GM21381 (cell line): ENCODE results near the gene CD33.
"Not testable (repeated sequence)": the region's sequence is repeated elsewhere in the genome, so short reads cannot be mapped to it uniquely, and the experiment has no call there.

Experiments used
- ATAC-seq: cut with Tn5 transposase; IDR thresholded peaks from one replicate; pipeline ENCODE4 v1.9.1; 2021; ENCODE audit warnings: mild to moderate bottlenecking, moderate library complexity; ENCODE audit not compliant: unreplicated experiment

CD33 gene

DNA sequence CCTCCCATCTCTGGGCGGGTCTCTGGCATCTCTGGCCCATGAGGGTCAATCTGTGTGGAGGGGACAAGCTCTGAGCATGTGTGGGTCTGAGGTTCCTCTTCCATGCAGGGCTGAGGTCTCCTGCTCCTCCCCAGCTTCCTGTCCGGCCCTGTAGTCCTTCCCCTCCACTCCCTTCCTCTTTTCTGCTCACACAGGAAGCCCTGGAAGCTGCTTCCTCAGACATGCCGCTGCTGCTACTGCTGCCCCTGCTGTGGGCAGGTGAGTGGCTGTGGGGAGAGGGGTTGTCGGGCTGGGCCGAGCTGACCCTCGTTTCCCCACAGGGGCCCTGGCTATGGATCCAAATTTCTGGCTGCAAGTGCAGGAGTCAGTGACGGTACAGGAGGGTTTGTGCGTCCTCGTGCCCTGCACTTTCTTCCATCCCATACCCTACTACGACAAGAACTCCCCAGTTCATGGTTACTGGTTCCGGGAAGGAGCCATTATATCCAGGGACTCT, at the start of gene CD33:
TSS of gene CD33 (plus strand) at position 183 of the 496 bp plus-strand sequence. CDS start at position 222, 39 bp downstream.
- not testable (repeated sequence) for ATAC-seq

DNA sequence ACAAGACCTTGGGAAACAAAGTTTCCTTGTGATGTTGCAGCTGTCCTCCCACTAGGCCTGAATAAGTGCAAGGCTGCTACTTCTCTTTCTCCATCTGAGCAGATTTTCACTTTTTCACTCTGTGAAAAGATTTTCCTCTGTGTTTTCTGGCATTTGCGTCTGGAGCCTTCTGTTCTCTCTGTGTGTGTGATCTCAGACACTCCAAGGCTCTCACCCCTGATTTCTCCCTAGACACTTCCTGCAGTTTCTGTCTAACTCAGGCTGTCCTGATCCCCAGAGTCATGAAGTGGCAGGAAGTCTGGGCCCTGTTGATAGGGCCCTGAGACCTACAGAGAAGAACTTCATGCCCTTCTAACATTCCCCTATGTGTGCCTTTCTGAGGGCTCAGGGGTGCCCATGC, 45.6 kb upstream of the CD33 start:
- ATAC-seq = no peak

DNA sequence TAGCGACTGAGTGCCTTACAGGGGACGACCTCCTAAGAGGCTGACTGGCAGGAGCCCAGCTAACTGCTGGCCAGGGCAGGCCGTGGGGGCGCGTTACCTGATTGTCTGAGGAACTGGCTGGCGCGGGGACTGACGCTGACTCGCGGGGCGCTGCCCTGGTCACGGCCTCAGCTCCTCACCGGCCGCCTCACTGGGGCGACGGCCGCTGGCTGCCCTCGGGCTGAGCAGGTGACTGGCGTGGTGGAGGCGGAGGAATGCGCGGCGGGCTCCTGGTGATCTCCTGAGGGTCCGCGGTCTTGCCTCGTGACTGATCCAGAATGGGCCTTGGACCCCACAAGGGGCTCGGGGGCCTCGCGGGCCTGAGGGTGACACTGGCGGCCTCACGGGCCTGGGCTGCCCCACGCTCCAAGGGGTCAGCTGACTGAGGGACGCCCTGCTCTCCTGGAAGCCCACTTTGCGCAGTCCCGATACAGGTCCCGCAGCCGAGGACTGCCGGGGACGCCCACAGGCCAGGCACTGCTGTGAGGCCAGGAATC, 43.4 kb upstream of the CD33 start:
- no peak for ATAC-seq

DNA sequence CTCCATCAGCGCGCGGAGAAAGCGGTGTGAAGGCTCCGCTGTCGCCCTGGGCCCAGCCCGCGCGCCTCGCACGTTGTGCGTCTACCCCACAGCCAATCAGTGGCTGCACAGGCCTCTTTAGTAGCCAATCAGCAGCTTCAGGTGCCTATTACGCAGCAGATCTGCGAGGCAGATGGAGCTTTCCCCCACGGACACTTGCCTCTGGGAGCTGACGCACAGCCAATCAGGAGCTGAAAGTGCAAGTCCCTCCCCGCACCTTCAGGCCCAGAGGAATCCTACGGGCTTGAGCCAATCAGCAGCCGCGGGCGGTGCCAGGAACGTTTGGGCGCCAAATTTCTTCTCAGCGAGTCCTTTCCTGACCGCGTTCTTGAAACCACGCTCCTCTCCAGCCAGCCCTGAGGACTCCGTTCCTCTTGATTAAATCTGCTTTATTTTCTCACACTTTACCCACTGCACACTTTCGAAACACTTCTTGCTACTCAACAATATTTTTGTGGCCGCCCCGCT, 42.9 kb upstream of the CD33 start:
- ATAC-seq = no peak

DNA sequence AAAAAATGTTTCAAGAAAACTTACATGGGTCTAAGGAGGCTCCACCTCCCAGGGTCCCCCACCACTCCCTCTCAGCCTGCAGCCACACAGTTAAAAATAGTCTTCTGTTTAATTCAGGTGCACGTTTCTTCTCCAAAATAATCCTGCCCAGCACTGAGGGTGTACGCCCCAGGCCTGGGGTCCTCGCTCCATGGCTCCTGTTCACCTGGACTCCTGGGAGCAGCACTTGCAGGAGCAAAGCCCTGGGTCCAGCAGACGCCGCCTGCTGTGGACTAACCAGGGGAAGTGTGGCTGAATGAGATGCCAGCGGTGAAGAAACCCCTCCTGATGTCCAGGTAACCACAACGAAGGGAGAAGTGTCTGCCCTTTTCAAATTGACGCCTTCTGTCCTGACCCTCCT, 41.3 kb upstream of the CD33 start:
- ATAC-seq = no peak

DNA sequence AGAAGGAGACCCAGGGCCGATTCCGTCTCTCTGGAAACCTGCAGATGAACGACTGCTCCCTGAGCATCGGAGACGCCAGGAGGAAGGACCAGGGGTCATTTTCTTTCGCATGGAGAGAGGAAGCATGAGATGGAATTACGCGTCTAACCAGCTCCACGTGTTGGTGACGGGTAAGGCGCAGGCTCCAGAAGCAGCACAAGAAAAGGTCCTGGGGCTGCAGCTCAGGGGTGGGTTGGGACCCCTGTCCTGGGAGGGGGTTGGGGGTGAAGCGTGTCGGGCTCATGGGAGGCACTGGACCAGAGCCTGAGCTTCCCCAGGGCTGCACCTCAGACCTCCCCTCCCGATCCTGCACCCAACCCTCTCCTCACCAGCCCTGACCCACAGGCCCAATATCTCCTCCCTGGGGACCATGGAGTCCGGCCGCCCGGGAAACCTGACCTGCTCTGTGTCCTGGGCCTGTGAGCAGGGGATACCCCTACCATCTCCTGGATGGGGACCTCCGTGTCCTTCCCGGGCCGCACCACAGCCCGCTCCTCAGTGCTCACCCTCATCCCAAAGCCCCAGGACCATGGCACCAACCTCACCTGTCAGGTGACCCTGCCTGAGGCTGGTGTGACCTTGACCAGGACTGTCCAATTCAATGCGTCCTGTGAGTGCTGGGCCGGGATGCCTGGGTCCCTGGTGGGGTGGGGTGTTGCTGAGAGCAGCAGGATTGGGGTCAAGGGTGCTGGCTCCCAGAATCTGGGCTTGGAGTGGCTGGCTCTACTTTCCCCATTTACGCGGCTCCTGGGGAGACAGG, 39.6 kb upstream of the CD33 start:
- no peak for ATAC-seq

DNA sequence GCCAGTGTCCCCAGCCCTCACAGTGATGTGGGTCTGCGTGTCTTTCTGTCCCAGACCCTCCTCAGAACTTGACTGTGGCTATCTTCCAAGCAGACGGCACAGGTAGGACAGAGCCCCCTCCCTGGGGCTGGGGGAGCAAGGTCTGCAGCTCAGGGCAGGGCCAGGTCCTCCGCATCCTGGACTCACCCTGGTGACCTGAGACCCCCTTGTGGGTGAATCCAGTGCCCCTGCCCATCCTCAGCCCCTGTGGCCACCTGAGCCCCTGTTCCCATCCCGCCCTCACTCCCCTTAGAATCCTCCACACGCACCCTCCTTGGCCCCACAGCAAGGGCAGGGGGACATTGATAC, 39.0 kb upstream of the CD33 start:
- ATAC-seq = no peak

DNA sequence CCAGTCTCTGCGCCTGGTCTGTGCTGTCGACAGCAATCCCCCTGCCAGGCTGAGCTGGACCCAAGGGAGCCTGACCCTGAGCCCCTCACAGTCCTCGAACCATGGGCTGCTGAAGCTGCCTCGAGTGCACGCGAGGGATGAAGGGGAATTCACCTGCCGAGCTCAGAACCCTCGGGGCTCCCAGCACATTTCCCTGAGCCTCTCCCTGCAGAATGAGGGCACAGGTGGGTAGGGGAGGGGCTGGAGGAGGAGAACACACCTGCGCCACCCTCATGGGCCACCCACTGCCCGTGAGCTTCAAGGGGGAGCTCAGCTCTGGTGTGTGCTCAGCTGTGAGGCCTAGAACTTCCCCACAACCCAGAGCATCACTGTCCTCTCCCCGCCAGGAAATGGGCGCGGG, 38.6 kb upstream of the CD33 start:
- no peak for ATAC-seq

DNA sequence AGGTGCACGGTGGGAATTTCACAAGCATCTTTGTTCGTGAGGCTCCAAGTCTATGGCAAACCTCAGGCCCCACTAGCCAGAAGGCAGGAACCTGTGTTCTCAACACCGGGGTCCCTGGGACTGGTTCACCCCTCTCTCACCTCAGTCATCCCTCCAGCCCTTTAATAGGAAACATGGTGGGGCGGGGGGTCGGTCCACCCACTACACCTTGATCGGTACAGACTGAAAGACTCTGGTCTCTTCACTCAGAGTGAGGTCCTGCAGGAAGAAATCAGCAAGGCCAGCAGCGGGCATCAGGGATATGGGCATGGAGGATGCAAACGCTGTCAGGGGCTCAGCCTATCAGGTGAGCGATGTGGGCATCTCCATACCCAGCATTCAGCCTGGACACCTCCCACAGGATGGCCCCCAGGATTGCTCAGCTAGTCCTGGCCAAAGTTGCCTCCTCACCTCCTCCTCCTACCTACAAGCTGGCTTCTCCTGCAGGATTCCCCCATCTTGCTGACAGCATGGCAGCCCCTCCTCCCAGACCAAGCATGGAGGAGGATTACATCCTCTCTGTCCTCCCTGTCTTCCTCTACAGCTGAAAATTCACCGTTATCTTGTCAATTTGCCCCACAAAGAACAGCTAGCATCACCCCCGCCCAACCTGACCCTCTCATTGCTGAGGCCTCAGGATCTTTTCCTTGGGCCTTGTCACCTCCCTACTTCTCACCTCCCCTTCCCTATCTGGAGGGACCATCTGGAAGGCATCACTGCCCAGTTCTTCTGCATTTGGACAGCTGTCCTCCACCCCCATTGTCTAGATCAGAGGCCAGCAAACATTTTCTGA, 37.3 kb upstream of the CD33 start:
- ATAC-seq = no peak

DNA sequence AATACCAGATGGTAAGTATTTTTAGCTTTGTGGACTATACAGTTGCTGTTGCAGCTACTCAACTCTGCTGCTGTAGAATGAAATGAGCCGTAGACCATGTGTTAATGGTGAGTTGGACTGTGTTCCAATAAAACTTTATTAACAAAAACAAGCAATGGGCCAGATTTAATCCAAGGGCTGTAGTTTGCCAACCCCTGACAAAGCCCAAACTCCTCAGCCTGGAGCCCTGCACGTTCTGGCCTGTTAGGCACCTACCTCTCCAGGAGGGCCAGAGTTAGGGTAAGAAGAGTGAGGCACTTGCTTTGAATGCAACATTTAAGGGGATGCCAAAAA, 36.7 kb upstream of the CD33 start:
- ATAC-seq = no peak

DNA sequence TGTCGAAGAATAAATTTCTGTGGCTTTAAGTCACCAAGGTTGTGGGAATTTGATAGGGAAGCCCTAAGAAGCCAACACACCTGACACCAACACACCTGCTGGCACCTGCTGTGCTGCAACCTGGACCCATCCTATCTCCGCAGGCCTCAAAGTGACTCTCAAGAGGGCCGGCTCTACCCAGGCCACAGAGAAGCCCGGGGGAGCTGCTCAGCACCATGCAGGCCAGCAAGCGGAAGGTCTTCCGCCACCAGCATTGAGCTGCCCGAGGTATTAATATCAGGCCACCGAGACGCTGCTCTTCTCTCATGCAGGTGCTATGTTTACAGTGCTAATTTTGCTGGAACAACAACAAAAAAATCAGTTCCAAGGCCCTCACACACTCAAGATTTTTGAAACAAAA, 32.2 kb upstream of the CD33 start:
- ATAC-seq = no peak

DNA sequence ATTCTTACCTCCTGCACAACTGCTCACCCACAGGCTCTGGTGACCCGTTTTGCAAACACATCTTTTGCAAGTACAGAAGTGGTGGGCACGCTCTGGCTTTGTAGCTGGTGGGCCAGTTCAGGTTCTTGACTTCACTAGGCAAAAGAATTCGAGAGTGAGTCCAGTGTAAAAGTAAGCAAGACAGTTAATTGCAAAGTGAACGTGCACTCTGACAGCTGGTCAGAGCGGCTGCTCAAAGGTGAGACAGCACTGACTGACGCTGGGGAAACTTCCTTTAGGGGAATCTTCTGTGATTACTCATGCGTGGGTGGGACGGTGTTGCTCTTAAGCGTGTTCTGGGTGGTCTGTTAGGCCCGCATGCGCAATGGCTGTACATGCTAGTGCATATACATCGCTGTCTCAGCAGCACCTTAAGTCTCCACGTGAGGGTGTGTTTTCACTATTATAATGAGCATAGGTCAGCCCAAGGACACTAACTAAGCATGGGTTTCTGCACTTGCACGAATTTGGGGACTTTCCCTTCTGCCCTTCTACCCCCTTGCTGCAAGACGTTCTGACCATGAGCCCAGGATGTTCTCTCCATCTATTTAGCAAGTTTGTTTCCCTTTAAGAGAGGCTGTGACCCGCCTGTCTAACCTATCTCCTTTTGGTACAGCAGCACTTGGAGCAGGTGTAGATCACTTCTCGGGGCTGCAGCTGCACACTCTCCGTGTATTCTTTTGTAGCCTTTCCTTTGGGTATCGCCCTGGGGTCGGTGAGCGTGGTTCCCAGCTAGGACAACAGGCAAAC, 30.2 kb upstream of the CD33 start:
- ATAC-seq = no peak

DNA sequence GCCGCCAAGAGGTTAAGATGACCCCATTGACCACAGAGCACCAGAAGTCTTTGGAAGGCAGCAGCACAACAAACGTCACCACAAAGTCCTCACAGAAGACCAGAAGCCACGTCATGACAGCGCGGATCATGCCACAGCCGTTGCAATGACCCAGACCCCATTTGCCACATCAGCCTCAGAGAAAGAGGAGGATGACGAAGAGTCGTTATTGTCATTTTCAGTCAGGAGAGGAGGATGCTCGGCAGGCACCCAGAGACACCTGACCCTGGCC, 29.6 kb upstream of the CD33 start:
- no peak for ATAC-seq

DNA sequence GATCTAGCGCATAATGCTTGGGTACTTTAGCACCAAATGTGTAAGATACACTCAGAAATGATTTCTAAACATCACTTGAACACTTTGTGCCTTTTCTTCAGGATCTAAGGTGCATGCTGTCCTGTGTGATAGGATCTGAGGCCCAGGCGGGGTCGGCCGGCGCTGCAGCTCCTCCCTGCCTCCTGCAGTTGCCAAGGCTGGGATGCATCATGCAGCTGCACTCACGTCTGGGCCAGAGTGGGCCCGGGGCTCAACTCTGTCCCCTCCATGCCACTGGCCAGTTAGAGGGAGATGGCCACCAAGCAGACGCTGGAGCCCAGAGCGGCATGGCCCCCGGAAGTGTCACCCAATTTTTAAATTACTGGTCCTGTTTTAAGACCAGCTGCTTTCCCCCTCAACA, 29.3 kb upstream of the CD33 start:
- ATAC-seq = no peak

DNA sequence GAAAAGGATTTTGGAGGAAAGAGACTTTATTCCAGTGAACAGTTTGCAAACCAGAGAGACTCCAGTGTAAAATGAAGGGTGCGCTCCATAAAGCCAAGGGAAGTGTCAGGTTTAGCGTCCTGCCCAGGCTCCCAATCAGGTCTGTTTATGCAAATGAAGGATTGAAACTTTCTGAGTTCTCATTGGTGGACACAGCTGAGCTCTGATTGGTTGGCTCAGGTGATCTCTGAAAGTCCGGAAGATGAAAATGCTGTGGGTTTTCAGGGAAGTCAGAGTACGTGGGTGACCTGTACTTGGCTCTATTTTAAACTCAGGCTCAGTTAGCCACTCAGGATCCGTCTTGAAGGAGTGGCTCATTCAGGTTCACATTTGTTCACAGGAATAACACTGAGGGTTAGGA, 28.7 kb upstream of the CD33 start:
- ATAC-seq = no peak

DNA sequence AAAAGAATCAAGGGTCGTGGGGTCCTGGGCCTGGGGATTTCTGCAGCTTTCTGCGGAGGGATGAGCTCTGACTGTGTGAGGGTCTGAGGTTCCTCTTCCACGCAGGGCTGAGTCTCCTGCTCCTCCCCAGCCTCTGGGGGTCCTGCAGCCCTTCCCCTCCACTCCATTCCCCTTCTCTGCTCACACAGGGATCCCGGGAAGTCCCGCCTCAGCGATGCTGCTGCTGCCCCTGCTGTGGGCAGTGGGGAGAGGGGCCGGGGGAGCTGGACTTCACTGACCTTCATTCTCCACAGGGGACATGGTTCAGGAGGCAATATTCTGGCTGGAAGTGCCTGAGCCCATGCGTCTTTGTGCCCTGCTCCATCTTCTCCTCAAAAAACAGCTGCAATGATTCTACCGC, 26.2 kb upstream of the CD33 start:
- ATAC-seq = no peak

DNA sequence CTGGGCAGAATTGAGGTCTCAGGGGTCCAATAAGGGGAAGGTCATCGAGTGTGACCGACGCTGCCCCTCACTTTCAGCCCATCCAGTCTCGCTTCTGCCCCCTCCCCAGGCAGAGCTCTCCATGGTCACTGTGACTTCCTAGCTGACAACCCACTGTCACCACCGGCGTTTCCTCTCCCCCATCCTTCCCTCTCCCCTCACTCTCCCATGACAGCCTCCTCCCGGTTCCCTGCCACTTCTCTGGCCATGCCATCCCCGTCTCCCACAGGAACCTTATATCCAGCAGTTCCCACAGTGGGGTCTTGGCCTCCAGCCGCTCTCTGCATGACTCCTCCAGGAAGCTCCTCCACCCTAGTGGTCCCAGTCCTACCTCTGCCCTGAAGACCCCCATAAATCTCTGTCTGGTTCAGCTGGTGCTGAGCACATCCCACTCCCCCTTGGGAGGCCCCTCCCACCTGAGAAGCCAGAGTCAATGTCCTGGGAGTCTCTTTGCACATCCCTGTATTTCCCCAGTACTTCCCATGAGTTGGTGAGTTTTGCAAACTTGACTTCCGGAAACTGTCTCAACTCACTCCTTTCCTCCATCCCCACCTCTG, 24.7 kb upstream of the CD33 start:
- ATAC-seq = no peak

DNA sequence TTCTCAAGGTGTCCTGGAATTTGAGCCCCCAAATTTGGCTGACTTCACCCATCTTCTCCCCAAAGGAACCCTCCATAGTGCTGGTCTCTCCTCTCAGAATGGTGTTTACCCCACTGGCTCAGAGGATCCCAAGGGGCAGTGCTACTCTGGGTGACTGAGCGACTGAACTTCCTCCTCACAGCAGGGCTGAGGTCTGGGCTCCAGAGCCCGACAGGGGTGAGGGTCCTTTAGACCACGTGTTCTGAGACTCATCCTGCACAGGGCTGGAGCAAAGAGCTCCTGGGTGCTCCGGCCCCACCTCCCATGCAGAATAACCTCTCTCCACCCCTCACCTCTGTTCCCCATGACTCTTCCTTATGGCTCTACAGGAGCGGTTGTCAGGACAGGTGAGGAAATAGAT, 23.2 kb upstream of the CD33 start:
- no peak for ATAC-seq

DNA sequence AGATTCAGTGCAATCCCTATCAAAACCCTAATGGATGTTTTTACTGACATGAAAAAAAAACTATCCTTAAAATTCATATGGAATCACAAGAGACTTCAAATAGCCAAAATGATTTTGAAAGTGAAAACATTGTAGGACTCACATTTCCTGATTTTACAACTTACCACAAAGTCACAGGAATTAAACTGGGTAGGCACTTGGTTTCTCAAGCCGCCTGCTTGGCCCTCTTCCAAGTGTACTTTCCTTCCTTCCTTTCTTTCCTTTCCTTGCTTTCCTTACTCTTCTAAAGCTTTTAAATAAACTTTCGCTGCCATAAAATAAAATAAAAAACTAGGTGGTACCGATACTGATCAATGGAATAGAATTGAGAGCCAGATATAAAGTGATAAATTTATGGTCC, 21.0 kb upstream of the CD33 start:
- no peak for ATAC-seq

DNA sequence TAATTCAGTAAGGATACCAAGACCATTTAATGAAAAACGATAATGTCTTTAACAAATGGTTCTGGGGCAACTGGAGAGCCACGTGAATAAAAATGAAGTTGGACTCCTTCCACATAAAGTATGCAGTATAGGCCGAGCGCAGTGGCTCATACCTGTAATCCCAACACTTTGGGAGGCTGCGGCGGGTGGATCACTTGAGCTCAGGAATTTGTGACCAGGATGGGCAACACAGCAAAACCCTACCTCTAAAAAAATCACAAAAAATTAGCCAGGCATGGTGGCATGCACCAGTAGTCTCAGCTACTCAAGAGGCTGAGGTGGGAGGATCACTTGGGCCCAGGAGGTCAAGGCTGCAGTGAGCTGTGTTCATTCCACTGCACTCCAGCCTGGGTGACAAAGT, 20.6 kb upstream of the CD33 start:
- ATAC-seq = no peak

DNA sequence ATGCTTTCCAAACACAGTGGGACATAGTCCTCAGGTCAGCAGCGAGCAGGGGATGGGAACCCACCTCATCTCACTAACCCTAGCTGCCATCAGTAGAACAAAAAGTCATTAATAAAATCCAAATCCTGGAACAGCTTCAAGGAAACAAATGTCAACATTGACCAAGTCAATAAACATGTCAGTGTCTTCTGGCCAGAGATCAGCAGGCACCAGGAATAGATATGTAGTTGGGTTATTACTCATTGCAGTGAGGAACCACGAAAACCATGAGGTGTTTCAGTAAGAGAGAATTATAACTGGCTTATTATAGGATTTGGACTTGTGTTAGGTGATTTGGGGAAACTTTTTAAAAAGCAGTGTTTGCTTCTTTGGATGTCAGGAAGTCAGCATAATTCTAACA, 17.1 kb upstream of the CD33 start:
- no peak for ATAC-seq
